OCI-LY1 (cell line): Measurements from ENCODE around the gene TRIM60.
"Not testable (repeated sequence)": the region's sequence is repeated elsewhere in the genome, so short reads cannot be mapped to it uniquely, and the experiment has no call there.

Experiments used
- H2AFZ ChIP-seq: fragments of 200-600 bp; sonication (generic), shearing (Covaris generic); 2 replicates; pipeline ENCODE4 v1.6.0; 2014; ENCODE audit warnings: antibody characterized with exemption, mild to moderate bottlenecking, low read length
- H3F3A ChIP-seq: fragments of 200-600 bp; sonication (generic), shearing (Covaris generic); 2 replicates; pipeline ENCODE4 v1.6.0; 2014; ENCODE audit warnings: mild to moderate bottlenecking, antibody characterized with exemption, low read length, moderate library complexity; ENCODE audit not compliant: insufficient read depth
- H3K27ac ChIP-seq: fragments of 200-600 bp; sonication (generic); 2 replicates; pipeline ENCODE4 v1.5.1; 2014; ENCODE audit warnings: low read length, mixed run types, mild to moderate bottlenecking, low read depth; ENCODE audit not compliant: poor library complexity, severe bottlenecking
- H3K27me3 ChIP-seq: fragments of 200-600 bp; sonication (generic); 2 replicates; pipeline ENCODE4 v1.6.0; 2014; ENCODE audit warnings: antibody characterized with exemption, mild to moderate bottlenecking, low read length, moderate library complexity; ENCODE audit not compliant: insufficient read depth
- H3K36me3 ChIP-seq: fragments of 200-600 bp; sonication (generic); 2 replicates; pipeline ENCODE4 v1.6.1; 2014; ENCODE audit warnings: mild to moderate bottlenecking, antibody characterized with exemption, low read length, moderate library complexity, mixed read lengths; ENCODE audit not compliant: insufficient read depth
- H3K4me1 ChIP-seq: fragments of 200-600 bp; sonication (generic); 2 replicates; pipeline ENCODE4 v1.5.1; 2014; ENCODE audit warnings: mild to moderate bottlenecking, low read length, moderate library complexity; ENCODE audit not compliant: insufficient read depth, severe bottlenecking
- H3K4me2 ChIP-seq: fragments of 200-600 bp; sonication (generic), shearing (Covaris generic); 2 replicates; pipeline ENCODE4 v1.6.1; 2014; ENCODE audit warnings: low read length
- H3K4me3 ChIP-seq: fragments of 200-600 bp; sonication (generic); 2 replicates; pipeline ENCODE4 v1.5.1; 2014; ENCODE audit warnings: low read length, low read depth, mild to moderate bottlenecking, mixed read lengths; ENCODE audit not compliant: poor library complexity, severe bottlenecking
- H3K79me2 ChIP-seq: fragments of 200-600 bp; shearing (Covaris generic); 2 replicates; pipeline ENCODE4 v1.6.1; 2016; ENCODE audit warnings: mixed run types, low read length, mixed read lengths; ENCODE audit not compliant: insufficient read depth
- H3K9ac ChIP-seq: fragments of 200-600 bp; sonication (generic), shearing (Covaris generic); 2 replicates; pipeline ENCODE4 v1.6.1; 2014; ENCODE audit warnings: mild to moderate bottlenecking, low read length, mixed read lengths
- H3K9me2 ChIP-seq: fragments of 200-600 bp; sonication (generic), shearing (Covaris generic); 2 replicates; pipeline ENCODE4 v1.6.1; 2014; ENCODE audit warnings: low read depth, mild to moderate bottlenecking, low read length, mixed read lengths
- H3K9me3 ChIP-seq: fragments of 200-600 bp; shearing (Covaris generic); 2 replicates; pipeline ENCODE4 v1.6.1; 2014; ENCODE audit warnings: low read length, mixed read lengths
- H4K20me1 ChIP-seq: fragments of 200-600 bp; sonication (generic), shearing (Covaris generic); 2 replicates; pipeline ENCODE4 v1.6.0; 2016; ENCODE audit warnings: mild to moderate bottlenecking, low read length; ENCODE audit not compliant: insufficient read depth
- EZH2 ChIP-seq: fragments of 200-600 bp; sonication (generic), shearing (Covaris generic); IDR thresholded peaks from 2 replicates; pipeline ENCODE4 v1.8.0; 2017; ENCODE audit warnings: borderline replicate concordance, mixed run types, mild to moderate bottlenecking, antibody characterized with exemption, low read length, moderate library complexity, mixed read lengths
- TF ChIP-seq, protein P1 (sequence below): fragments of 200-600 bp; sonication (generic), shearing (Covaris generic); IDR thresholded peaks from 2 replicates; pipeline ENCODE4 v1.5.1; 2017; ENCODE audit warnings: mild to moderate bottlenecking, antibody characterized with exemption, low read length, moderate library complexity, mixed read lengths

TRIM60 gene

DNA sequence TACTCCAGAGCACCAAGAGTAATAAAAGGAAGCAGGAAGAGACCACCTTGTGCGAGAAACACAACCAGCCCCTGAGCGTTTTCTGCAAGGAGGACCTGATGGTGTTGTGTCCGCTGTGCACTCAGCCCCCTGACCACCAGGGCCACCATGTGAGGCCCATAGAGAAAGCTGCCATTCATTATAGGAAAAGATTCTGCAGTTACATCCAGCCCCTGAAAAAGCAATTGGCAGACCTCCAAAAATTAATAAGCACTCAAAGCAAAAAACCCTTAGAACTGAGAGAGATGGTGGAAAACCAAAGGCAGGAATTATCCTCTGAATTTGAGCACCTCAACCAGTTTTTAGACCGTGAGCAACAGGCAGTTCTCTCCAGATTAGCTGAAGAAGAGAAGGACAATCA is 27.6 kb downstream of the TRIM60 start:
- no peaks in the 10 kb centered on the region for H4K20me1 ChIP-seq
- no peak overlapping the region for H3K9ac ChIP-seq
- no peaks in the 10 kb centered on the region for H3F3A ChIP-seq
- no peaks in the 10 kb centered on the region for H3K27me3 ChIP-seq
- H3K79me2 ChIP-seq = no peaks in the 10 kb centered on the region
- H2AFZ ChIP-seq = no peak overlapping the region
- H3K4me3 ChIP-seq = no peak overlapping the region
- no peak overlapping the region for H3K4me2 ChIP-seq
- no peak for TF ChIP-seq EZH2
- TF ChIP-seq, protein P1, sequence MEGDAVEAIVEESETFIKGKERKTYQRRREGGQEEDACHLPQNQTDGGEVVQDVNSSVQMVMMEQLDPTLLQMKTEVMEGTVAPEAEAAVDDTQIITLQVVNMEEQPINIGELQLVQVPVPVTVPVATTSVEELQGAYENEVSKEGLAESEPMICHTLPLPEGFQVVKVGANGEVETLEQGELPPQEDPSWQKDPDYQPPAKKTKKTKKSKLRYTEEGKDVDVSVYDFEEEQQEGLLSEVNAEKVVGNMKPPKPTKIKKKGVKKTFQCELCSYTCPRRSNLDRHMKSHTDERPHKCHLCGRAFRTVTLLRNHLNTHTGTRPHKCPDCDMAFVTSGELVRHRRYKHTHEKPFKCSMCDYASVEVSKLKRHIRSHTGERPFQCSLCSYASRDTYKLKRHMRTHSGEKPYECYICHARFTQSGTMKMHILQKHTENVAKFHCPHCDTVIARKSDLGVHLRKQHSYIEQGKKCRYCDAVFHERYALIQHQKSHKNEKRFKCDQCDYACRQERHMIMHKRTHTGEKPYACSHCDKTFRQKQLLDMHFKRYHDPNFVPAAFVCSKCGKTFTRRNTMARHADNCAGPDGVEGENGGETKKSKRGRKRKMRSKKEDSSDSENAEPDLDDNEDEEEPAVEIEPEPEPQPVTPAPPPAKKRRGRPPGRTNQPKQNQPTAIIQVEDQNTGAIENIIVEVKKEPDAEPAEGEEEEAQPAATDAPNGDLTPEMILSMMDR = no peak
- no peaks in the 10 kb centered on the region for H3K36me3 ChIP-seq
- H3K9me2 ChIP-seq = no peaks in the 10 kb centered on the region
- no peaks in the 10 kb centered on the region for H3K9me3 ChIP-seq
- H3K27ac ChIP-seq = no peak overlapping the region
- no peaks in the 10 kb centered on the region for H3K4me1 ChIP-seq

DNA sequence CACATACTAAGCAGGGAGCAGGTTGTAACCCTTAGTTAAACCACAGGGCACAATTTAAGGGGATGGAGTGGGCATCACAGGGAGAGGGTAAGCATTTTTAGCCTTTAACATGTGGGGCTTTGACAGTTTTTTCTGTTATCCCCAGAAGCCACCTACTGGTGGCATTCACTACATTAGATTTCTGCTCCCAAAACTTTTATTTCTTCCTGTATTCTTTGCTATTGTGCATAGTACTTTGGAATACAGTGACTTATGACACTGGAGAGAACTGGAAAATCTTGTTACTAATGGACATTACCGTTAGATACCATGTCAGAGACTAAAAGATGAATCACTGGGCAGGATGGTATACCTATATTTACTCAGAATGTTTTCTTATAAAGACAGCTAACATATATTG is 29.1 kb downstream of the TRIM60 start:
- Histone ChIP-seq H3K79me2 (no peaks in the 10 kb centered on the region), H3K4me2 (no peak overlapping the region), H4K20me1 (no peaks in the 10 kb centered on the region), H3K27me3 (no peaks in the 10 kb centered on the region), H3K9ac (no peak overlapping the region), H3K27ac (no peak overlapping the region), H2AFZ (no peak overlapping the region), H3K9me2 (no peaks in the 10 kb centered on the region), H3K36me3 (no peaks in the 10 kb centered on the region), H3K4me1 (no peaks in the 10 kb centered on the region), H3K4me3 (no peak overlapping the region), H3K9me3 (no peaks in the 10 kb centered on the region), H3F3A (no peaks in the 10 kb centered on the region)
- TF ChIP-seq, protein P1 = peak; percentile 41
- no peak for TF ChIP-seq EZH2

DNA sequence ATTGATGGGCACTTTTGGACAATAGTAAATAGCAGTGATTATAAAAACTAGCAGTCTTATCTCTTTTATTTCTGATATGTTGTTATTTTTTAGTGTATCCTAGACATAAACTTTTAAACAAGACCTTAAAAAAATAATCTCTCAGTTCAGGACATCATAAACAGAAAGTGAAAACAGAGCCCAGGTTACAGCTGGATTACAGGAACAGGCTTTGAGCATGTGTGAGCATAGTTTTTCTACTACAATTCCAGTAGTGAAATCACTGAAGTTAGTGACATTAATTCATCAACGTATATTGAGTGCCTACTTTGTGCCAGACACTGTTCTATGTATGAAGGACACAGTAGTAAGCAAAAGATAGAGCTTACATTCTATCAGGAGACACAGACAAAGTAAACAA is 38.8 kb downstream of the TRIM60 start:
- Histone ChIP-seq H3K4me2 (no peak overlapping the region), H3F3A (no peaks in the 10 kb centered on the region), H3K27ac (no peak overlapping the region), H3K9ac (no peak overlapping the region), H3K27me3 (no peaks in the 10 kb centered on the region), H3K36me3 (no peaks in the 10 kb centered on the region), H3K79me2 (no peaks in the 10 kb centered on the region), H3K4me1 (no peaks in the 10 kb centered on the region), H3K9me2 (no peaks in the 10 kb centered on the region), H2AFZ (no peak overlapping the region), H3K9me3 (no peaks in the 10 kb centered on the region), H4K20me1 (no peaks in the 10 kb centered on the region), H3K4me3 (no peak overlapping the region)
- TF ChIP-seq EZH2 = no peak
- TF ChIP-seq, protein P1 = no peak

DNA sequence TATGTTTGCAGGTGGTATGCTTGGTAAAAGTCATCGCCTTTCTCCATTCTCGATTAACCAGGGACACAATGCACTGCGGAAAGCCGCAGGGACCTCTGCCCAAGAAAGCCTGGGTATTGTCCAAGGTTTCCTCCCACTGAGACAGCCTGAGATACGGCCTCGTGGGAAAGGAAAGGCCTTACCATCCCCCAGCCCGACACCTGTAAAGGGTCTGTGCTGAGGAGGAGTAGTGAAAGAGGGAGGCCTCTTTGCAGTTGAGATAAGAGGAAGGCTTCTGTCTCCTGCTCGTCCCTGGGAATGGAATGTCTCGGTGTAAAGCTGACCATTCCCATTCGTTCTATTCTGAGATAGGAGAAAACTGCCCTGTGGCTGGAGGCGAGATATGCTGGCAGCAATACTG is 41.5 kb downstream of the TRIM60 start:
- H3K9me2 ChIP-seq, H3K4me1 ChIP-seq, H3K9ac ChIP-seq, H3K27ac ChIP-seq, H4K20me1 ChIP-seq, H3K4me2 ChIP-seq, H3F3A ChIP-seq, H3K36me3 ChIP-seq, H3K79me2 ChIP-seq, H3K9me3 ChIP-seq, H3K27me3 ChIP-seq, H2AFZ ChIP-seq, H3K4me3 ChIP-seq: not testable (repeated sequence)
